Peyer's patch (tissue), 4 donors: Measurements from ENCODE around the gene MUC21. TPM values are rescaled to one million over a fixed set of nuclear protein-coding genes. Genes with fewer than 3 reads are reported as not detected.
A peak's percentile ranks its signal among the peaks of the same experiment; 100 is the strongest.

Experiments used
- DNase-seq, 3 donors: peaks; one replicate each; pipeline ENCODE4 v3.0.0-alpha.2; 2017 to 2019
- H3K27ac ChIP-seq, 4 donors: fragments of 200-600 bp; sonication (generic); one replicate each; pipeline ENCODE4 v1.5.1; 2016 to 2019
- H3K27me3 ChIP-seq, 2 donors: fragments of 200-600 bp; sonication (generic); one replicate each; pipeline ENCODE4 v1.5.1; 2019
- H3K36me3 ChIP-seq, 3 donors: fragments of 200-600 bp; sonication (generic); one replicate each; pipeline ENCODE4 v1.5.1; 2016 to 2019
- H3K4me1 ChIP-seq, 4 donors: fragments of 200-600 bp; sonication (generic); one replicate each; pipeline ENCODE4 v1.5.1; 2016 to 2019
- H3K4me3 ChIP-seq, 4 donors: fragments of 200-600 bp; sonication (generic); 1 replicate in 3 of 4; 2 replicates in 1 of 4; pipeline ENCODE4 v1.5.1; 2016 to 2019; ENCODE audit warnings: mild to moderate bottlenecking in 1 of 4
- H3K9me3 ChIP-seq, 4 donors: fragments of 200-600 bp; sonication (generic); one replicate each; pipeline ENCODE4 v1.5.1; 2016 to 2019; ENCODE audit warnings: mild to moderate bottlenecking in 1 of 4
- CTCF ChIP-seq, 6 experiments: fragments of 450-650 bp in 4 of 6; fragments of 200-600 bp in 2 of 6; sonication (generic) in 1 of 6; IDR thresholded peaks; one replicate each; pipeline ENCODE4 v1.5.1; 2017 to 2019; ENCODE audit warnings: antibody characterized with exemption in 6 of 6, mild to moderate bottlenecking in 3 of 6, moderate library complexity in 1 of 6
- POLR2A ChIP-seq, 2 donors: fragments of 450-650 bp; IDR thresholded peaks; one replicate each; pipeline ENCODE4 v1.5.1; 2017; ENCODE audit warnings: antibody characterized with exemption in 2 of 2, mild to moderate bottlenecking in 2 of 2, moderate library complexity in 2 of 2
- total RNA-seq, 4 donors: library from RNA; depleted of rRNA; stranded (reverse); fragments of >200 nt; gene quantifications; one replicate each; pipeline ENCODE4 v1.1.0, GENCODE V29; 2016

The MUC21 gene
- total RNA-seq, 4 donors from 2014 or later: not detected

- H3K36me3 ChIP-seq: no peaks in the 10 kb centered on the region
- no peaks in the 10 kb centered on the region for H3K27me3 ChIP-seq
- no peak for TF ChIP-seq CTCF (IDR thresholded peaks at IDR 0.05)
- no peak for TF ChIP-seq POLR2A (IDR thresholded peaks at IDR 0.05)
- H3K4me1 ChIP-seq: no peaks in the 10 kb centered on the region
- no peak overlapping the region for H3K27ac ChIP-seq
- no peak for DNase-seq
- H3K9me3 ChIP-seq: no peaks in the 10 kb centered on the region
- H3K4me3 ChIP-seq: no peak overlapping the region
Measured at GRCh38 chr6:31002471-31002870, 19.0 kb downstream of the MUC21 start.

GRCh38 chr6:31004794-31005193 is 21.3 kb downstream of the MUC21 start:
- no peak for DNase-seq
- H3K4me3 ChIP-seq: no peak overlapping the region
- H3K36me3 ChIP-seq: no peaks in the 10 kb centered on the region
- H3K9me3 ChIP-seq: no peaks in the 10 kb centered on the region
- no peak overlapping the region for H3K27ac ChIP-seq
- H3K27me3 ChIP-seq: no peaks in the 10 kb centered on the region
- H3K4me1 ChIP-seq: no peaks in the 10 kb centered on the region
- TF ChIP-seq CTCF (IDR thresholded peaks at IDR 0.05) (no peak), POLR2A (IDR thresholded peaks at IDR 0.05) (no peak)

- DNase-seq: no peak
- H3K4me3 ChIP-seq: no peak overlapping the region
- H3K4me1 ChIP-seq: no peaks in the 10 kb centered on the region
- H3K9me3 ChIP-seq: no peaks in the 10 kb centered on the region
- no peak overlapping the region for H3K27ac ChIP-seq
- H3K36me3 ChIP-seq: no peaks in the 10 kb centered on the region
- no peak for TF ChIP-seq POLR2A (IDR thresholded peaks at IDR 0.05)
- no peak for TF ChIP-seq CTCF (IDR thresholded peaks at IDR 0.05)
- H3K27me3 ChIP-seq: no peaks in the 10 kb centered on the region
Measured at GRCh38 chr6:31005249-31006020, 21.9 kb downstream of the MUC21 start.

GRCh38 chr6:31007694-31008093 is 24.2 kb downstream of the MUC21 start:
- DNase-seq: no peak
- TF ChIP-seq POLR2A (IDR thresholded peaks at IDR 0.05) (no peak), CTCF (IDR thresholded peaks at IDR 0.05) (no peak)
- H3K9me3 ChIP-seq: no peaks in the 10 kb centered on the region
- no peaks in the 10 kb centered on the region for H3K4me1 ChIP-seq
- no peaks in the 10 kb centered on the region for H3K27me3 ChIP-seq
- peak overlapping the region in 1 of 4 donors; percentile 18 for H3K27ac ChIP-seq
- no peaks in the 10 kb centered on the region for H3K36me3 ChIP-seq
- no peak overlapping the region for H3K4me3 ChIP-seq

- no peak for DNase-seq
- Histone ChIP-seq H3K4me3 (no peak overlapping the region), H3K36me3 (no peaks in the 10 kb centered on the region), H3K9me3 (no peaks in the 10 kb centered on the region), H3K27ac (peak overlapping the region in 1 of 4 donors; percentile 18), H3K4me1 (no peaks in the 10 kb centered on the region), H3K27me3 (no peaks in the 10 kb centered on the region)
- TF ChIP-seq CTCF (IDR thresholded peaks at IDR 0.05) (no peak), POLR2A (IDR thresholded peaks at IDR 0.05) (no peak)
Measured at GRCh38 chr6:31008165-31008564, 24.6 kb downstream of the MUC21 start.
